OCI-LY1 (cell line): Measurements from ENCODE around the gene AFTPH.

Experiments
- H2AFZ ChIP-seq: fragments of 200-600 bp; sonication (generic), shearing (Covaris generic); 2 replicates; pipeline ENCODE4 v1.6.0; 2014; ENCODE audit warnings: antibody characterized with exemption, mild to moderate bottlenecking, low read length
- H3F3A ChIP-seq: fragments of 200-600 bp; sonication (generic), shearing (Covaris generic); 2 replicates; pipeline ENCODE4 v1.6.0; 2014; ENCODE audit warnings: mild to moderate bottlenecking, antibody characterized with exemption, low read length, moderate library complexity; ENCODE audit not compliant: insufficient read depth
- H3K27ac ChIP-seq: fragments of 200-600 bp; sonication (generic); 2 replicates; pipeline ENCODE4 v1.5.1; 2014; ENCODE audit warnings: low read length, mixed run types, mild to moderate bottlenecking, low read depth; ENCODE audit not compliant: poor library complexity, severe bottlenecking
- H3K27me3 ChIP-seq: fragments of 200-600 bp; sonication (generic); 2 replicates; pipeline ENCODE4 v1.6.0; 2014; ENCODE audit warnings: antibody characterized with exemption, mild to moderate bottlenecking, low read length, moderate library complexity; ENCODE audit not compliant: insufficient read depth
- H3K36me3 ChIP-seq: fragments of 200-600 bp; sonication (generic); 2 replicates; pipeline ENCODE4 v1.6.1; 2014; ENCODE audit warnings: mild to moderate bottlenecking, antibody characterized with exemption, low read length, moderate library complexity, mixed read lengths; ENCODE audit not compliant: insufficient read depth
- H3K4me1 ChIP-seq: fragments of 200-600 bp; sonication (generic); 2 replicates; pipeline ENCODE4 v1.5.1; 2014; ENCODE audit warnings: mild to moderate bottlenecking, low read length, moderate library complexity; ENCODE audit not compliant: insufficient read depth, severe bottlenecking
- H3K4me2 ChIP-seq: fragments of 200-600 bp; sonication (generic), shearing (Covaris generic); 2 replicates; pipeline ENCODE4 v1.6.1; 2014; ENCODE audit warnings: low read length
- H3K4me3 ChIP-seq: fragments of 200-600 bp; sonication (generic); 2 replicates; pipeline ENCODE4 v1.5.1; 2014; ENCODE audit warnings: low read length, low read depth, mild to moderate bottlenecking, mixed read lengths; ENCODE audit not compliant: poor library complexity, severe bottlenecking
- H3K79me2 ChIP-seq: fragments of 200-600 bp; shearing (Covaris generic); 2 replicates; pipeline ENCODE4 v1.6.1; 2016; ENCODE audit warnings: mixed run types, low read length, mixed read lengths; ENCODE audit not compliant: insufficient read depth
- H3K9ac ChIP-seq: fragments of 200-600 bp; sonication (generic), shearing (Covaris generic); 2 replicates; pipeline ENCODE4 v1.6.1; 2014; ENCODE audit warnings: mild to moderate bottlenecking, low read length, mixed read lengths
- H3K9me2 ChIP-seq: fragments of 200-600 bp; sonication (generic), shearing (Covaris generic); 2 replicates; pipeline ENCODE4 v1.6.1; 2014; ENCODE audit warnings: low read depth, mild to moderate bottlenecking, low read length, mixed read lengths
- H3K9me3 ChIP-seq: fragments of 200-600 bp; shearing (Covaris generic); 2 replicates; pipeline ENCODE4 v1.6.1; 2014; ENCODE audit warnings: low read length, mixed read lengths
- H4K20me1 ChIP-seq: fragments of 200-600 bp; sonication (generic), shearing (Covaris generic); 2 replicates; pipeline ENCODE4 v1.6.0; 2016; ENCODE audit warnings: mild to moderate bottlenecking, low read length; ENCODE audit not compliant: insufficient read depth
- EZH2 ChIP-seq: fragments of 200-600 bp; sonication (generic), shearing (Covaris generic); IDR thresholded peaks from 2 replicates; pipeline ENCODE4 v1.8.0; 2017; ENCODE audit warnings: borderline replicate concordance, mixed run types, mild to moderate bottlenecking, antibody characterized with exemption, low read length, moderate library complexity, mixed read lengths
- TF ChIP-seq, protein P1 (sequence below): fragments of 200-600 bp; sonication (generic), shearing (Covaris generic); IDR thresholded peaks from 2 replicates; pipeline ENCODE4 v1.5.1; 2017; ENCODE audit warnings: mild to moderate bottlenecking, antibody characterized with exemption, low read length, moderate library complexity, mixed read lengths

Gene AFTPH

DNA sequence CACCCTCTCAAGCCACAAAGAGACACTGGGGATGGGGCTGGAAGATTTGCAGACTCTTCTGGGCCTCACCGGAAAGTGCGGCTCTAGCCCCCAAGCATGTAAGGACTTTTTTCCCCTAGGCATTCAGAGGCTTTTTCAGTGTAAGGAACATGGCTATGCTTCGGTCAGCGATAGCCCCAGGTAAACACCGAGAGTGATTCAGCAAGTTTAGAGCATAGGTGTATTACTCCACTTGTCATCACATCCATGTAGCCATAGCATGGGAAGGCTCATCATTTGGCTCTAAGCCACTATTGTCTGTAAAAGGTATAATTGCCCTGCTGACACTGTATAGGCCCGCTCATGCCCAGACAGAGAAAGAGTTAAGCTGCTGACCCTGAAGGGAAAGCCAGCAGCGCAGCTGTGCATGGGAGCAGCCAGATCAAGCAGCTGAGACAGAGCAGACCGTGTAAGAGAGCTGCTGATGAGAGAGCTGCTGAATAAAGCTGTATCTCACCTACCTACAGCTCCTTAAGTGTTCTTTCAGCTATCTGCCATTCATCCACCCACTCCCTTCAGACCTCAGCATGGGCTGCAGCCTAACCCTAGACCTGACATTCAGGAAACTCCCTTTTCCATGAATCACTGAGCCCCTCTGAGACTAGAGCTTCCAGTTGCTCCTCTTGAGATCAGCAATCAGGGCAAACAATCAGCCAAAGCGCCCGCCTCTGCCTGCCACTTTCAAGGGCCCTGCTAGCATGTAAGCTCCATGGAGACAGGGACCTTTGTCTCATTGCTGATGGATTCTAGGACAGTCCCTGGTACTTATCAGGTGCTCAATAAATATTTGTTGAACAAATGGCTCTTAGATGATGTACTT is 44.6 kb upstream of the AFTPH start:
- Histone ChIP-seq H2AFZ (no peak overlapping the region), H3K4me3 (no peak overlapping the region), H3K79me2 (no peaks in the 10 kb centered on the region), H3K9ac (no peak overlapping the region), H3K9me2 (no peaks in the 10 kb centered on the region), H3K27ac (no peak overlapping the region), H3K9me3 (no peaks in the 10 kb centered on the region), H3F3A (no peaks in the 10 kb centered on the region), H4K20me1 (no peaks in the 10 kb centered on the region), H3K27me3 (no peaks in the 10 kb centered on the region), H3K36me3 (no peaks in the 10 kb centered on the region), H3K4me1 (peaks cover 3% of the 10 kb centered on the region), H3K4me2 (no peak overlapping the region)
- TF ChIP-seq, protein P1, sequence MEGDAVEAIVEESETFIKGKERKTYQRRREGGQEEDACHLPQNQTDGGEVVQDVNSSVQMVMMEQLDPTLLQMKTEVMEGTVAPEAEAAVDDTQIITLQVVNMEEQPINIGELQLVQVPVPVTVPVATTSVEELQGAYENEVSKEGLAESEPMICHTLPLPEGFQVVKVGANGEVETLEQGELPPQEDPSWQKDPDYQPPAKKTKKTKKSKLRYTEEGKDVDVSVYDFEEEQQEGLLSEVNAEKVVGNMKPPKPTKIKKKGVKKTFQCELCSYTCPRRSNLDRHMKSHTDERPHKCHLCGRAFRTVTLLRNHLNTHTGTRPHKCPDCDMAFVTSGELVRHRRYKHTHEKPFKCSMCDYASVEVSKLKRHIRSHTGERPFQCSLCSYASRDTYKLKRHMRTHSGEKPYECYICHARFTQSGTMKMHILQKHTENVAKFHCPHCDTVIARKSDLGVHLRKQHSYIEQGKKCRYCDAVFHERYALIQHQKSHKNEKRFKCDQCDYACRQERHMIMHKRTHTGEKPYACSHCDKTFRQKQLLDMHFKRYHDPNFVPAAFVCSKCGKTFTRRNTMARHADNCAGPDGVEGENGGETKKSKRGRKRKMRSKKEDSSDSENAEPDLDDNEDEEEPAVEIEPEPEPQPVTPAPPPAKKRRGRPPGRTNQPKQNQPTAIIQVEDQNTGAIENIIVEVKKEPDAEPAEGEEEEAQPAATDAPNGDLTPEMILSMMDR: no peak
- TF ChIP-seq EZH2: no peak

DNA sequence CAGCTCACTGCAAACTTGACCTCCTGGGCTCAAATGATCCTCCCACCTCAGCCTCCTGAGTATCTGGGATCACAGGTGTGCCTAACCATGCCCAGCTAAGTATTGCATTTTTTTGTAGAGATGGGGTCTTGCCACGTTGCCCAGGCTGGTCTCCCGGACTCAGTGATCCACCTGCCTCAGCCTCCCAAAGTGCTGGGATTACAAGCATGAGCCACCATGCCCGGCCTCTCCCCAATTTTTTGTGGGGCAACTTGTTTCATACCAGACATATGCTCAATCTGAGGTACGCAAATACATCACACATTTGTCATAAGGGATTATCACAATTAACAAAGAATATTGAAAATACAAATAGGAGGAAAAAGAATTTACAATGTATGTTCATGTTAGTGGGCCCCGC is 42.5 kb upstream of the AFTPH start:
- no peaks in the 10 kb centered on the region for H3F3A ChIP-seq
- H3K79me2 ChIP-seq: no peaks in the 10 kb centered on the region
- no peak overlapping the region for H2AFZ ChIP-seq
- H4K20me1 ChIP-seq: no peaks in the 10 kb centered on the region
- no peaks in the 10 kb centered on the region for H3K9me2 ChIP-seq
- H3K9ac ChIP-seq: no peak overlapping the region
- no peaks in the 10 kb centered on the region for H3K36me3 ChIP-seq
- no peak overlapping the region for H3K27ac ChIP-seq
- H3K4me2 ChIP-seq: no peak overlapping the region
- H3K4me3 ChIP-seq: no peak overlapping the region
- TF ChIP-seq, protein P1: no peak
- no peak for TF ChIP-seq EZH2
- peaks cover 8% of the 10 kb centered on the region; the same call in 1 of the 2 replicates for H3K27me3 ChIP-seq
- no peaks in the 10 kb centered on the region for H3K9me3 ChIP-seq
- H3K4me1 ChIP-seq: no peaks in the 10 kb centered on the region

DNA sequence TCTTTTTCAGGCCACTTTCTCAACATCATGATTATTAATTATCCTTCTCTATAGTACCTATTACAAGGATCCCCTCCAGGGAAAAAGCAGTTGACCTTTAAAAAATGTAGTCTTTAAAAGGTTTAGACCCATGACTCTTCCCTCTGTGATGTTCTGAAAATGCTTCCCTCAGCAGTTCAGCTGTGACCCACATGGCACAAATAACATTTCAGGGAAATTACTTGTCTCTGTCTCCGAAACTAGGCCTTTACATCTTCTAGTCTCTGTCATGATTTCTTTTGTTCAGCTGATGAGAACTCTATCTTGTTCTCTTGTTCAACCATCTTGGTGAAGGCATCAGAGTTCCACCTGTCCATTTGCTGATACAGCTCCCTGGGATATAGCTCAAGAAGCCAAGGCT is 41.9 kb upstream of the AFTPH start:
- H3K79me2 ChIP-seq: no peaks in the 10 kb centered on the region
- H3K4me1 ChIP-seq: no peaks in the 10 kb centered on the region
- no peak overlapping the region for H3K27ac ChIP-seq
- no peak overlapping the region for H3K9ac ChIP-seq
- no peak for TF ChIP-seq EZH2
- TF ChIP-seq, protein P1: no peak
- H3K27me3 ChIP-seq: peaks cover 8% of the 10 kb centered on the region; the same call in 1 of the 2 replicates
- H2AFZ ChIP-seq: no peak overlapping the region
- no peaks in the 10 kb centered on the region for H4K20me1 ChIP-seq
- no peaks in the 10 kb centered on the region for H3K36me3 ChIP-seq
- no peaks in the 10 kb centered on the region for H3K9me3 ChIP-seq
- no peak overlapping the region for H3K4me2 ChIP-seq
- no peaks in the 10 kb centered on the region for H3F3A ChIP-seq
- H3K4me3 ChIP-seq: no peak overlapping the region
- H3K9me2 ChIP-seq: no peaks in the 10 kb centered on the region
